ENCODE data around the gene CHRNB1. TPM values are rescaled to one million over a fixed set of nuclear protein-coding genes. Genes with fewer than 3 reads are reported as not detected.

Gene CHRNB1
- total and polyA plus RNA-seq, 2 of the 8 experiments (the other 6 are each of a cell fraction or from before 2014, with no cell fraction given), result 14.1 to 28.2 TPM

DNA sequence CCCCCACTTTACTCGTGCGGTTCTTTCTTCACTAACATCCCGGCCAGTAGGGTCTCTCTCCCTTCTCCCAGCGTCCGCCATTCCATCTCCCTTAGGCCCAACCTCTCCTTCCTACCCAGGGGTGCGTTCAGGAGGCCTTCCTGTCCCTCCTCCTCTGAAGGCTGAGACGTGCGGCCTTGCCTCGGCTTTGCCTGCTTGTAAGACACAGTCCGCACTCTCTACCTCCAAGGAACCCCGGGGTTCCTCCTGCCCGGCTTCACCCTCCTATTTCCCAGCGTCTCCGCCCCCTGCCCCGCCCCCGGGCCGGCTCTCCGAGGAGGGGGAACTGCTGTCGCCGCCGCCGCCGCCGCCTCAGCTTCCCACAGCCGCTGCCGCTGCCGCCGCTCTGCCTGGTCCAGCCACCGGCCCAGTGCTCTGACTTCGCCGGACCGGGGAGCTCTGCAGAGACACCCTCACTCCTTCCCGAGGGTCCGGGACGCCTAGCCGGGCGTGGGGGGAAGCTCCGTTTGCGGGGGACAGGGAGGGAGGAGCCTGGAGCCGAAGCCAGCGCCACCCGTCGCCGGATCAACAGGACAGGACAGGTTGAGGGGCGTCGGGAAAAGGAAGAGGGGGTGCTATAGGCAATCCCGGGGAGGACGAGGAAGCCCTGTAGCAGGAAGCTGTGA is 6.8 kb upstream of the CHRNB1 start:
- H3K4me1 ChIP-seq (replicated peaks in 1 of 4; ENCODE audit: control insufficient read depth in 3 of 4, insufficient read depth in 4 of 4, low read length in 3 of 4), result peaks cover 0 to 29% (median 15%) of the 10 kb centered on the region in 4 experiments; a peak in 6 of 7 replicates
- peaks cover 31% of the 10 kb centered on the region for H3K23me2 ChIP-seq (ENCODE audit: low read depth, low read length)
- no peaks in the 10 kb centered on the region for H4K20me1 ChIP-seq (replicated peaks in 1 of 2; ENCODE audit: control insufficient read depth in 1 of 2, insufficient read depth in 2 of 2, low read length in 2 of 2)
- peak overlapping the region; percentile 30; the same call in 1 of the 2 replicates for H4K8ac ChIP-seq (ENCODE audit: extremely low read depth, insufficient read depth, low read length)
- H3K79me2 ChIP-seq (ENCODE audit: control insufficient read depth in 1 of 2, insufficient read depth in 2 of 2, low read length in 2 of 2), result no peaks in the 10 kb centered on the region
- peak overlapping the region; percentile 82; the same call in 1 of the 2 replicates for H2BK20ac ChIP-seq (ENCODE audit: low read length)
- no peak overlapping the region for H3K56ac ChIP-seq (replicated peaks; ENCODE audit: insufficient read length, low read depth, low read length)
- DNase-seq (ENCODE audit: low read depth in 1 of 2, low spot score in 2 of 2) (peak in 1 of 2 experiments; percentile 93), FAIRE-seq (no peak)
- no peak overlapping the region for H2BK120ac ChIP-seq (replicated peaks; ENCODE audit: low read depth, low read length)
- no peak overlapping the region for H4K5ac ChIP-seq (ENCODE audit: insufficient read length, low read depth, low read length)
- peak overlapping the region; percentile 99 for H2BK12ac ChIP-seq (ENCODE audit: low read depth, low read length)
- 4% methylated on average over 18 of the region's 48 CpGs; no CpG with 5 or more reads in 1 of the 2 experiments for WGBS, 2 experiments (ENCODE audit: extremely low coverage in 1 of 2, insufficient coverage in 1 of 2, insufficient read length in 1 of 2, insufficient replicate concordance in 2 of 2, low coverage in 1 of 2, low lambda C conversion rate in 2 of 2, missing lambda C conversion rate in 1 of 2)
- peak overlapping the region; percentile 48; the same call in 1 of the 2 replicates for H2AK5ac ChIP-seq (ENCODE audit: low read depth, low read length)
- H3K9ac ChIP-seq (replicated peaks in 1 of 4; ENCODE audit: extremely low read depth in 1 of 4, low read depth in 3 of 4, low read length in 3 of 4), result peak overlapping the region in 1 of 4 experiments; percentile 3; a peak in 3 of 7 replicates
- H4K91ac ChIP-seq (replicated peaks; ENCODE audit: insufficient read length, low read length), result peak overlapping the region; percentile 94
- H3K23ac ChIP-seq (ENCODE audit: insufficient read length), result no peak overlapping the region
- no peak overlapping the region for H2BK15ac ChIP-seq (ENCODE audit: low read length)
- peaks cover 2 to 19% (median 12%) of the 10 kb centered on the region in 4 experiments; a peak in 6 of 7 replicates for H3K27me3 ChIP-seq (replicated peaks in 1 of 4; ENCODE audit: control insufficient read depth in 3 of 4, extremely low read depth in 1 of 4, insufficient read depth in 3 of 4, low read length in 3 of 4)
- ChIA-PET POLR2A (ENCODE audit: partially characterized antibody) (interaction anchor here (0.9 to 15.5 kb wide), 11 partner anchors 7 to 249 kb away, joined by 3 to 339 read pairs (median 5); partner anchors contain the start of genes CHRNB1, NEURL4, NLGN2 and POLR2A), CTCF (ENCODE audit: partially characterized antibody) (interaction anchor here (0.7 to 5.1 kb wide), 16 partner anchors 8 to 84 kb away, joined by 3 to 56 read pairs (median 8); partner anchors contain the start of genes KCTD11, TMEM256, TMEM95 and ZBTB4)
- H3K14ac ChIP-seq (ENCODE audit: insufficient read length), result no peak overlapping the region
- peak overlapping the region; percentile 91 for H3K4me2 ChIP-seq (ENCODE audit: insufficient read depth in 1 of 2, low read depth in 2 of 2, low read length in 2 of 2)
- peak overlapping the region; percentile 97 for H3K18ac ChIP-seq (ENCODE audit: extremely low read depth, low read length)
- peak overlapping the region; percentile 50 to 83 (median 67) for H3K4me3 ChIP-seq (ENCODE audit: extremely low read depth in 1 of 4, insufficient read depth in 2 of 4, low read depth in 3 of 4, low read length in 4 of 4)
- H3K36me3 ChIP-seq (ENCODE audit: control insufficient read depth in 2 of 4, insufficient read depth in 4 of 4, low read length in 3 of 4), result no peaks in the 10 kb centered on the region
- peak overlapping the region; percentile 80; the same call in 1 of the 2 replicates for H2BK5ac ChIP-seq (ENCODE audit: low read depth, low read length)
- H2AFZ ChIP-seq (ENCODE audit: low read length), result no peak overlapping the region
- no peak overlapping the region for H3K27ac ChIP-seq (ENCODE audit: low read depth, low read length)
- no peaks in the 10 kb centered on the region for H3K79me1 ChIP-seq (ENCODE audit: low read depth, low read length)
- no peaks in the 10 kb centered on the region for H3K9me3 ChIP-seq (ENCODE audit: insufficient read depth in 2 of 2, low read depth in 1 of 2, low read length in 1 of 2)
- peak overlapping the region; percentile 24 for H3K4ac ChIP-seq (replicated peaks; ENCODE audit: insufficient read length, low read depth, low read length)
- TF ChIP-seq, protein P1, sequence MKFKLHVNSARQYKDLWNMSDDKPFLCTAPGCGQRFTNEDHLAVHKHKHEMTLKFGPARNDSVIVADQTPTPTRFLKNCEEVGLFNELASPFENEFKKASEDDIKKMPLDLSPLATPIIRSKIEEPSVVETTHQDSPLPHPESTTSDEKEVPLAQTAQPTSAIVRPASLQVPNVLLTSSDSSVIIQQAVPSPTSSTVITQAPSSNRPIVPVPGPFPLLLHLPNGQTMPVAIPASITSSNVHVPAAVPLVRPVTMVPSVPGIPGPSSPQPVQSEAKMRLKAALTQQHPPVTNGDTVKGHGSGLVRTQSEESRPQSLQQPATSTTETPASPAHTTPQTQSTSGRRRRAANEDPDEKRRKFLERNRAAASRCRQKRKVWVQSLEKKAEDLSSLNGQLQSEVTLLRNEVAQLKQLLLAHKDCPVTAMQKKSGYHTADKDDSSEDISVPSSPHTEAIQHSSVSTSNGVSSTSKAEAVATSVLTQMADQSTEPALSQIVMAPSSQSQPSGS (IDR thresholded peaks at IDR 0.05; ENCODE audit: low read length), result no peak
- TF ChIP-seq USF2 (IDR thresholded peaks at IDR 0.05; ENCODE audit: low read length), result no peak
- 0 out of 2 replicates have a peak, but pooled peaks have one; percentile 11 for TF ChIP-seq SP1 (IDR thresholded peaks at IDR 0.05; ENCODE audit: low read depth, low read length)
- no peak for TF ChIP-seq POLR2AphosphoS5 (IDR thresholded peaks at IDR 0.05; ENCODE audit: low read depth, low read length)
- no peak for TF ChIP-seq E2F6 (IDR thresholded peaks at IDR 0.05)
- peak; percentile 31 for TF ChIP-seq TAF7 (optimal IDR thresholded peaks at IDR 0.05; ENCODE audit: borderline replicate concordance, low read depth, low read length)
- 0 out of 2 replicates have a peak, but pooled peaks have one; percentile 6 for TF ChIP-seq CREB1 (IDR thresholded peaks at IDR 0.05)
